22Rv1 (cell line): ENCODE results near the gene ATRNL1.
A peak's percentile ranks its signal among the peaks of the same experiment; 100 is the strongest.
"Not testable (repeated sequence)": the region's sequence is repeated elsewhere in the genome, so short reads cannot be mapped to it uniquely, and the experiment has no call there.

ENCODE experiments used
- H3K27ac ChIP-seq: fragments of 450-650 bp; 2 replicates; pipeline ENCODE4 v1.5.1; 2017
- ZFX ChIP-seq: fragments of 450-650 bp; IDR thresholded peaks from 2 replicates; pipeline ENCODE4 v1.6.1; 2017; ENCODE audit warnings: antibody characterized with exemption, borderline replicate concordance
- TF ChIP-seq, protein P1 (sequence below): fragments of 450-650 bp; IDR thresholded peaks from 2 replicates; pipeline ENCODE4 v1.5.1; 2017; ENCODE audit warnings: mild to moderate bottlenecking

Gene ATRNL1

DNA sequence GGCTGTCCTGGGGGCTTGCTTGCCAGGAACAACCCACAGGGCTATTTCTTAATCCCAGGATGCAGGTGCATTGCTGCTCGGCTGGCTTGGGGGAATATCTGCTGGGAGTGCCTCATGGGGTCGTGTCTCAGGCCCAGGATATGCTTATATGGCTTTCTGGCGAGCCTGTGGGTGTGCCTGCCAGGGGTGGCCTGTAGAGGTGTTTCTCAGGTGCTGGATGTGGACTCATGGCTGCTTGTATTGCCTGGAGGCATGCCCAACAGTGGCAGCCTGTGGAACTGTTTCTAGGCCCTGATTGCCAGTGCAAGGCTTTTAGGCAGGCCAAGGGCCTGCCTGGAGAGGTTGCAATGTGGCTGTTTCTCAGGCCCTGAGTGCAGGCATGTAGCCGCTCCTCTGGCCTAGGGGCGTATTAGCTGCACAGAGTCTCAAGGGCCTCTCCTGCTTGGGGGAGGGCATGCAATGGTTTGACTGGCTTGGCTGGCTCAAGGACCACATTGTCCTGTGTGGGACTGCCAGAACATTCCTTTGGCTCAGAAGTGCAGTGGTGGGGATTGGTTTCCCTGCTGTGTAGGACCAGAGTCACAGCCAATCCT, 202.1 kb downstream of the ATRNL1 start:
- TF ChIP-seq, protein P1, sequence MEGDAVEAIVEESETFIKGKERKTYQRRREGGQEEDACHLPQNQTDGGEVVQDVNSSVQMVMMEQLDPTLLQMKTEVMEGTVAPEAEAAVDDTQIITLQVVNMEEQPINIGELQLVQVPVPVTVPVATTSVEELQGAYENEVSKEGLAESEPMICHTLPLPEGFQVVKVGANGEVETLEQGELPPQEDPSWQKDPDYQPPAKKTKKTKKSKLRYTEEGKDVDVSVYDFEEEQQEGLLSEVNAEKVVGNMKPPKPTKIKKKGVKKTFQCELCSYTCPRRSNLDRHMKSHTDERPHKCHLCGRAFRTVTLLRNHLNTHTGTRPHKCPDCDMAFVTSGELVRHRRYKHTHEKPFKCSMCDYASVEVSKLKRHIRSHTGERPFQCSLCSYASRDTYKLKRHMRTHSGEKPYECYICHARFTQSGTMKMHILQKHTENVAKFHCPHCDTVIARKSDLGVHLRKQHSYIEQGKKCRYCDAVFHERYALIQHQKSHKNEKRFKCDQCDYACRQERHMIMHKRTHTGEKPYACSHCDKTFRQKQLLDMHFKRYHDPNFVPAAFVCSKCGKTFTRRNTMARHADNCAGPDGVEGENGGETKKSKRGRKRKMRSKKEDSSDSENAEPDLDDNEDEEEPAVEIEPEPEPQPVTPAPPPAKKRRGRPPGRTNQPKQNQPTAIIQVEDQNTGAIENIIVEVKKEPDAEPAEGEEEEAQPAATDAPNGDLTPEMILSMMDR: no peak
- no peak for TF ChIP-seq ZFX
- H3K27ac ChIP-seq: no peak overlapping the region

DNA sequence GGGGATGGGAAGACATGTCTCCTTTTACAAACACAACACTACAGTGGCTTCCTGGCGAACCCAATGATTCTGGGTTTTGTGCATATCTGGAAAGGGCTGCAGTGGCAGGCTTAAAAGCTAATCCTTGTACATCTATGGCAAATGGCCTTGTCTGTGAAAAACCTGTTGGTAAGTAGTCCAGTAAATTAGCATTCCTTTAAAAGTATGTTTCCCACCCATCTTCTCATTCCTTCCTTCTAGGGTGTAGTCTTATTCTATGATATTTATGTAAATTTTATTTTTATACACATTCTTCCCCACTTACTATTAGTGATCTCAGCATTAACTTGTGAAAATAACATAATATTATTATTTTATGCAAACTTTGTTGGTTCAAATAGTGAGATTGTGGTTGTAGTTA, 206.9 kb downstream of the ATRNL1 start:
- H3K27ac ChIP-seq: no peak overlapping the region
- TF ChIP-seq, protein P1: no peak
- TF ChIP-seq ZFX: no peak

DNA sequence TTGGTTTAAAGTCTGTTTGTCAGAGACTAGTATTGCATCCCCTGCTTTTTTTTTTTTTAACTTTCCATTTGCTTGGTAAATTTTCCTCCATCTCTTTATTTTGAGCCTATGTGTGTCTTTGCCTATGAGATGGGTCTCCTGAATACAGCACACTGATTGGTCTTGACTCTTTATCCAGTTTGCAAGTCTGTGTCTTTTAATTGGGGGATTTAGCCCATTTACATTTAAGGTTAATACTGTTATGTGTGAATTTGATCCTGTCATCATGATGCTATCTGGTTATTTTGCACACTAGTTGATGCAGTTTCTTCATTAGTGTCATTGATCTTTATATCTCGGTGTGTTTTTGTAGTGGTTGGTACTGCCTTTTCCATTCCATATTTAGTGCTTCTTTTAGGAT, 226.5 kb downstream of the ATRNL1 start:
- not testable (repeated sequence) for H3K27ac ChIP-seq

DNA sequence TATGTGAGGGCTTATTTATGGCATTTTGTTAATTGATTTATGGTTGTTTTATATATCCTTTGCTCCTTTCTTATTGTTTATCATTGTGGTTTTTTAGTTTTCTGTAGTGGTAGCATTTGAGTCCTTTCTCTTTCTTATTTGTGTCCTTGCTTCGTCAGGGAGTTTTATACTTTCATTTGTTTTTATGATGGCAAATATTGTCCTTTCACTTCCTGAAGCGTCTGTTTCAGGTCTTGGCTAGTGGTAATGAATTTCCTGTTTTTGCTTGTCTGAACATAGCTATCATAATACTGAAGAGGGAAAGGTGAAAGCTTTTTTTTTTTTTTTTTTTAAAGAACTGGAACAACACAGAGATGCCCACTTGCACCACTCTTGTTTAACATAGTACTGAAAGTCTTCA, 228.2 kb downstream of the ATRNL1 start:
- TF ChIP-seq, protein P1: no peak
- TF ChIP-seq ZFX: no peak
- H3K27ac ChIP-seq: no peak overlapping the region

DNA sequence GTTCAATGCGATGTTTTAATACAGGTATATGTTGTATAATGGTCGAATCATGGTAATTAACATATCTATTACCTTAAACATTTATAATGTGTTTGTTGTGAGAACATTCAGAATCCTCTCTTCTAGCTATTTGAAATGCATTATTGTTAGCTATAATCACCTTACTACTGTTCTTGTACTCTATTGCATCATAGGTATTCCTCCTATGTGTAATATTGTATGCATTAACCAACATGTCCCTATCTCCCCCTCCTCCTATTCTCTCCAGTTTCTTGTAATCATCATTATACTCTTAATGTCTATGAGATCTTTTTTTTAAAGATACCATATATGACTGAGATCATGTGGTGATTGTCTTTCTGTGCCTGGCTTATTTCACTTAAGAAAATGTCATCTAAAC, 235.2 kb downstream of the ATRNL1 start:
- TF ChIP-seq, protein P1: no peak
- TF ChIP-seq ZFX: no peak
- H3K27ac ChIP-seq: no peak overlapping the region

DNA sequence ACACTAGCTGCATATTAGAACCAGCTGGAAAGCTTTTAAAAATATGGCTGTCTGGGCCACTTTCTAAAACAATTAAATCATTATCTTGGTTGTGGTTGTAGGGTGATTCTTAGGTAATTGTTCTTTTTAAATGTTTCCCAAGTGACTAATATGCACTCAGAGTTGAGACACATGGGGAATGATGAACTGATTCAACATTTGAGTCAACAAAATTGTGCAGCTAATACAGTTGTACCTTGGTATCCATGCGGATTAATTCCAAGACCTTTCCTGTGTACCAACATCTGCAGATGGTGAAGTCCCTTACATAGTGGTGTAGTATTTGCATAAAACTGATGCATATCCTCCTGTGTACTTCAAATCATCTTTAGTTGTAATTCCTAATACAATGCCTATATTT, 242.2 kb downstream of the ATRNL1 start:
- TF ChIP-seq, protein P1: no peak
- TF ChIP-seq ZFX: no peak

DNA sequence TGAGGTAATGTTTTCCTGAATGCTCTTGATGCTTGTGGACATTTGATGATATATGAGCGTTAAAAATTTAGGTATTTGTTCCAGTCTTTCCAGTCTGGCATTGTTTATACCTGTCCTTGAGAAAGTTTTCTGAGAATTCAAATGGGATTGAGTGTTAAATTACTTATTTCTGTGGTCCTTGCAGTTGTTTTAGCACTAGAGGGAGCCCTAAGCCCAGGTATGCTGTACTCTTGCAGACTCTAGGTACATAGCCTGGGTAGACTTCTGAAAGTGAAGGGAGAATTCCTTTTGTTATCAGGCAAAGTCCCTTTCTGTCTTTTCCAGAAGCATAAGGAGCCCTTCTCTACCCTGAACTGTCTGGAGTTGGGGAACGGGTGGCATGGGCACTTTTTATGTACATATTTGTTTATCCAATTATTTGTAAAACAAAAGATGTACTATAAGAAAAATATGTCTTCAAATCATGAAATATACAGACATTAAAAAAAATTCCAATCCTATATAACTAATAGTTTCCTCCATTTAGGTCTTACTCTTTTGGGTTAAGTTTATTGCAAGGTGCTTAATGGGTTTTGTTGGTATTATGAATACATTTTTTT, 262.1 kb downstream of the ATRNL1 start:
- TF ChIP-seq ZFX: no peak
- TF ChIP-seq, protein P1: peak; percentile 85
- no peak overlapping the region for H3K27ac ChIP-seq

More for the DNA sequence above, 242.2 kb downstream of the ATRNL1 start:
- no peak overlapping the region for H3K27ac ChIP-seq

DNA sequence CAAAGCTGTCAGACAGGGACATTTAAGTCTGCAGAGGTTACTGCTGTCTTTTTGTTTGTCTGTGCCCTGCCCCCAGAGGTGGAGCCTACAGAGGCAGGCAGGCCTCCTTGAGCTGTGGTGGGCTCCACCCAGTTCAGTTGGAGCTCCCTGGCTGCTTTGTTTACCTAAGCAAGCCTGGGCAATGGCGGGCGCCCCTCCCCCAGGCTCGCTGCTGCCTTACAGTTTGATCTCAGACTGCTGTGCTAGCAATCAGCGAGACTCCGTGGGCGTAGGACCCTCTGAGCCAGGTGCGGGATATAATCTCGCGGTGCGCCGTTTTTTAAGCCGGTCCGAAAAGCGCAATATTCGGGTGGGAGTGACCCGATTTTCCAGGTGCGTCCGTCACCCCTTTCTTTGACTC, 274.8 kb downstream of the ATRNL1 start:
- H3K27ac ChIP-seq: not testable (repeated sequence)
